Non-pigmented ciliary epithelial cell (primary cell): ENCODE measurements around the gene ACAA2.
"Not testable (repeated sequence)": the region's sequence is repeated elsewhere in the genome, so short reads cannot be mapped to it uniquely, and the experiment has no call there.

Experiments
- DNase-seq: peaks from one replicate; pipeline ENCODE4 v3.0.0-alpha.2; 2010; ENCODE audit warnings: low read depth

Gene ACAA2

GRCh38 chr18:49844903-49845302 lies 31.6 kb upstream of the ACAA2 start:
- DNase-seq = no peak

GRCh38 chr18:49843778-49844625 lies 30.7 kb upstream of the ACAA2 start:
- DNase-seq = no peak

DNA sequence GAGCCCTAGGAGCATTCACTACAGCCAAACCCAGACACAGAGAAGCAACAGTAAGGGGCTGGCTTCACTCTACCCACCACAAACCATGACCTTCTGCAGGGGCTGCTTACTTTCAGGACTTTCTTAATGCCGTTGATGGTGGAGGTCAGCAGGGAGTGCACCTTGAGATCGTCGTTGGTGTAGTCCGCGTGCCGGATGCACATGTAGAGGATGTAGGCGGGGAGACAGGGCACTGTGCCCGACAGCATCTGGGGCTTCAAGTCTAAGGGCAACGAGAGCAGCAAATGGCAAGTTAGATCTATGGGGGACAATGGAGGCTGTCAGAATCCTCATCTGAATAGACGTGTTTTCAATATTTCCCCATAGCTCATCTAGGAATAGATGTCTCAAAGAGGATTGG lies 29.8 kb upstream of the ACAA2 start:
- no peak for DNase-seq

DNA sequence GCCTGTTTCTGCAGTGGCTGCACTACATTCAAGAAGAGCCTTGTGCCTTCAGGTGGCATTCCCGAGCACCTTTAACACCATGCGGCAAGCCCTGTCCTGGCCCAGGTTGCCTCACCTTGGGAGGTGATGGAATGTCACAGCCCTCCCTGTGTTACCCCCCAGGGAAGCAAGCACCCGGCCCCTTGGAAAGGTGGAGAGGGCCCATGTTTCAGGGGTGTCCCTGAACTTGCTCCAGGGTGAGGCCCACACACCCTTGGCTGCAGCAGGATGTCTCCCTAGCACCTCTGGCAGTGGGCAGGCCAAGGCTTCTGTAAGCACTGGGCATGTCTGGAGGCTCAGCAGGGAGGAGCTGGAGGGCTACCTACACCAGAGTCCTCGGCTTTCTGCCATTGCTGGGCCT lies 29.3 kb upstream of the ACAA2 start:
- no peak for DNase-seq

GRCh38 chr18:49841236-49842217 lies 28.2 kb upstream of the ACAA2 start:
- no peak for DNase-seq

GRCh38 chr18:49839012-49839411 lies 25.7 kb upstream of the ACAA2 start:
- DNase-seq = peak; percentile 59

DNA sequence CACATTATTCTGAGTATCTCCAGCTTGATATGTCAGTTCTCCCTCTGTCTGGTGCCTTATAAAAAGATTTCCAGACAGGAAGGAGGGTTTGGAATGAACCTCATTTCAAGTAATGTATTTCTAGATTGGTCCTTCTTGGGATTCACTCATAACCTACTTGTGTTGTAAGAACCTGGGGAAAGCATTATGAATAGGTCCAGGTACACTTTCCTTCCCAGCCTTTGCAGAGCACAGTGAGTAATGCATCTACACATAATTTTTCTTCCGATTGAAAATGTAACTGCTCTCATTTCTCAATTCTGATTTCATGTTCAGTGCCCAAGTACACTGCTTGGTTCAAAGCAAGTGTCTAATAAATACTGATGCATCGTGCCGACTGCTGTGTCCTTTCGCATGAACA lies 25.0 kb upstream of the ACAA2 start:
- DNase-seq = no peak

DNA sequence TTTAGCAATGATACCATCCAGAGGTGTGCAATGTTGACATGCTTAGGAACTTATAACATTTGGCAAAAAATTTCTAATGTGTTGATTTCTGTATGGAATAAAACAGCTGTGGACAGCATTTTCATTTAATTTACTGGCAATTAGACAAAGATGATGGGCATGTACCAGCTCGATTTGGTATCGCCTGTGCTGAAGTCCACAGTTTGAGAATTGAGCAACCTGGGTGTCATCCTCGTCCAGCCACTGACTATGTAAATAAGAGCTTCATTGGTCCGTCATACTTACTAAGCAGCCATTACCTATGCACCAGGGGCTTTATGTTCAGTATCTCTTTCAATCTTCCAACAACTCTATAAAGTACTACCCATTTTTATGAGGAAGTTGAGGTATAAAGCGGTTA lies 24.6 kb upstream of the ACAA2 start:
- no peak for DNase-seq

DNA sequence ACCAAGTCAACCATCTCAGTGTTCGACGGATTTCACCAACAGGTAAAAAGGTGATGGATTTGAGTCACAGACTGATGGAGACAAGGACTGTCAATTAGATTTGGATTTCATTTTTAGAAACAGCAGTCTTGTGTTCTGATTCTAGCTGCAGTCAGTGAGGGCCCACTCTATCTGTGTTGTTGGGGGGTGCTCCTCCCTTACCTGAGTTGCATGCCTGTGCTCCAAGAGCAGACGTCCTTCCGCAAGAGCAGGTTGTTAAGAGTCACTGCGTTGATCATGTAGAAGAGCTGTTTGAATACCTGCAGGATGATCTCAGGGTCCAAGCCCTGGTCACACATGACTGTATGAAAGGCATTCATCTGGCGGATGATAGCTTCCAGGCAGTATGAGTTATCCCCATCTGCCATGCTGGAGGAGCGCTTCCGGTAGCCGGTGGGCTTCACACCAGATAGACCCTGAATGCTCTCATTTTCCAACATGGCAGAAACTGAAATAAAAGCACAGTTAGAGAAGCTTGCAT lies 24.0 kb upstream of the ACAA2 start:
- DNase-seq = not testable (repeated sequence)

DNA sequence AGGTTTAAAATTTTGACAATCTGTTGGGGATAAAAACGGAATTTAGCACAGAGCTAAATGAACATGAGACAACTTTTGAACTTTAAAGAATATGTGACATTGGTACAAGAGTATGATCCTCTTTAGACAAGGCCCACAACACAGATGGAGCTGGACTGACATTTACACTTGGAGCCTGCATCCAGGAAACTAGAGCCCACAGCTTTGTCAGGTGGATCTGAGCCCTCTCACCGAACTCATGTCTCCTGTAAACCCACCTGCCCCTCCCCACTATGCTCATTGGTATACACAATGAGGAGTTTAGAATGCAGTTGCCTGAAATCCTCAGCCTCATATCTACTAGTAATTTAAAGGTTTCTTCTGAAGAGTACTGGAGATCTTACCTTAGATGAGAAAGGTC lies 22.1 kb upstream of the ACAA2 start:
- DNase-seq = no peak

- DNase-seq = no peak
Observed at GRCh38 chr18:49834258-49834657, 20.9 kb upstream of the ACAA2 start.

DNA sequence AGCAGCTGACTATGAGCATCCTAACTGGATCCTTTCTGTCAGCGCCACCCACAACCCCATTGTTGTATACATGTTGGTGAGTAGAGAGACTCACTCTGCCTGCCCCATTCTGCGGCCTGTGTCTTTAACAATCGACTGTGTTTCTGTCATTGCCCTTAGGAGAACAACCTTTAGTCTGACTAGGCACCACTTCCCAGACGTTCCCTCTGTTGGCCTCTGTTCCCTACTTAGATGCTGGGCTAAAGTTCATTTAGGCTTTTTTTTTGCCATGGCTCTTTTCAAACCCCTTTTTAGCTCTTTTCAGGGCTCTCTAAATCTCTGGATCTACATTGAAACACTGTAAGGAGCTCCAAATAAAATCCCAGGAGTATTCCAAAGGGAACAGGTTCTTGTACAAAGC lies 20.5 kb upstream of the ACAA2 start:
- DNase-seq = no peak

GRCh38 chr18:49832221-49832647 lies 18.9 kb upstream of the ACAA2 start:
- no peak for DNase-seq

DNA sequence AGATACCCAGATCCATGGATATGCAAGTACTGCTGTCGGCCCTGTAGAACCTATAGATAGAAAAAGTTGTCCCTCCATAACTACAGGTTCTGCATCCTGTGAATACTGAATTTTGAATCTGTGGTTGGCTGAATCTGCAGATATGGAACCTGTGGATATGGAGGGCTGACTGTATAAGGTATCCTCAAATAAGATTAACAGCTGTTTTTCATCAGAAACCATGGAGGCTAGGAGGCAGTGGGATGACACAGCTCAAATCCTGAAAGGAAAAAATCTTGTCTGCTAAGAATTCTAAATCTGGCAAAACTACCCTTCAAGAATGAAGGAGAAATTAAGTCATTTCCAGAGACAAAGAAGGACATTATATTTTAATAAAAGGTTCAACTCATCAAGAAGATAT lies 14.7 kb upstream of the ACAA2 start:
- no peak for DNase-seq

DNA sequence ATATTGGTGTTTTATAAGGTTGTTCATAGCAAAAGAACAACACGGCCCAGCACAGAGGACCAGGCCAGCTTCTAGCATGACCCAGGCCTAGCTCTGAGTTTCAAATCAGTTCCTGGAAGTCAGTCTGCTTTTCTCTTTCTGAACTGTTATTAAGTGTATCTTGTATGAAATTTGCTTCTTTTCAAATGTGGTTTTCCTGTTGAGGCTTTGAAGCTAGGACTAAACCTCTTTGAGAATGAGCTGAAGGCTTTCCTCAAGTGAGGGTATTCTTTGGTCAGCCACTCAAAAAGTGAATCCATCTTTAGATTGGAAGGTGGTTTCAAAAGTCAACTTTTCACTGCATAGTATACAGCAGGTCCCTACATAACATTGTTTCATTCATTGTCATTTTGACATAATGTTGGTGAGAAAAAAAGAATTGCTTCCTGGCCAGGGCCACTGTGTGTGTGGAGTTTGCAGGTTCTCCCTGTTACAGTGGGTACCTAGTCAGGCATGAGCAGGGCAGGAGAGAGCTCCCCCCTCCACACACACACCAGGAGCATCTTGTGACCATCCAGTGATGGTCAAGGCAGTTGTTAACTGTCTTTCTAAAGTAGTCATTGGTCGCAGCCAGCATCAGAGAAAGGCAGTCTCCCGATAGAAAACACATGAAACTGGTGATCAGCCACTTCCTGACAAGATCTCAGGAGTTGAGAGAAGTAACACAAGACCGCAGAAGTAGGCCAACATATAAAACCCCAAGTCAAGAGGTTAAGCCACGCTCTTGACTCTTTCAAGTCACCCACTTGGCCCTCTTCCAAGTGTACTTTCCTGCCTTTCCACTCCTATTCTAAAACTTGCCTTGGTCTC lies 6.7 kb upstream of the ACAA2 start:
- no peak for DNase-seq

DNA sequence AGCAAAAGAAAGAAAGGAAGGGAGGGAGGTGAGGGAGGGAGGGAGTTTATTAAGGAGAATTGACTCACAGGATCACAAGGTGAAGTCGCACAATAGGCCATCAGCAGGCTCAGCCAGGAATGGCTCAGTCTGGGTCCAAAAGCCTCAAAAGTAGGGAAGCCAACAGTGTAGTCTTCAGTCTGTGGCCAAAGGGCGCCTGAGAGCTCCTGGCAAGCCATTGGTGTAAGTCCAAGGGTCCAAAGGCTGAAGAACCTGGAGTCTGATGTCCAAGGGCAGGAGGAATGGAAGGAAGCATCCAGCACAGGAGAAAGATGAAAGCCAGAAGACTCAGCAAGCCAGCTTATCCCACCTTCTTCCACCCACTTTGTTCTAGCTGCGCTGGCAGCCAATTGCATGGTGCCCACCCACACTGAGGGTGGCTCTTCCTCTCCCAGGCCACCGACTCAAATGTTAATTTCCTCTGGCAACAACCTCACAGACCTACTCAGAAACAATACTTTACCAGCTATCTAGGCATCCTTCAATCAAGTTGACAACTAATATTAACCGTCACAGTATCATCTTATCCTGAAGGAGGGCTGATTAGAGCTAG lies 5.8 kb upstream of the ACAA2 start:
- DNase-seq = no peak

DNA sequence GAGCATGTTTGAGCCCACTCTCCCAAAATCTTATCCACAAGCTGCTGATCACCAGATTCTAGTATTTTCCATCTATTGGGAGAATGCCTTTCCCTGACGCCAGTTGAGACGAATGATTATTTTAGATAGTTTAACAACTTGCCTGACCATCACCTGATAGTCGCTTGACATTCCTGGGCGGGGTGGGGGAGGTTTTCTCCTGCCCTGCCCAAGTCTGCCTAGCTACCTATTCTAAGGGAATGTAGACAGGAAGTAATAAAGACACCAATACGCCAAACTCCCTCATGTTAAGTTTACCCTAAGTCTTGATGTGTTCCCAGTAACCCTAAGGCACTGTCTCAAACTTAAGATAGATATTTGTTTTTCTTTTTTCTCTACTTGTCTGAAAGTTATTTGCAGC lies 4.6 kb upstream of the ACAA2 start:
- DNase-seq = no peak

DNA sequence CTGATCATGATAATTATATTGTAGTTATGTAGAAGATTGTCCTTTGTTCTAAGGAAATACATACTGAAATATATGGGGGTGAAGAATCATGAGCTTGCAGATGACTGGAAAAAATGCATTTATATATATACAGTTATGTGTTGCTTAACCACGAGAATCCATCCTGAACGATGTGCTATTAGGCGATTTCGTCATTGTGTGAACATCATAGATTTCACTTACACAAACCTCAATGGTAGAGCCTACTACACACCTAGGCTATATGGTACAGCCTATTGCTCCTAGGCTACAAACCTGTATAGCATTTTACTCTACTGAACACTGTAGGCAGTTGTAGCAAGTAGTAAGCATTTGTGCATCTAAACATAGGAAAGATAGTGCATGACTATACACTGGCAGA lies 2.6 kb upstream of the ACAA2 start:
- no peak for DNase-seq

DNA sequence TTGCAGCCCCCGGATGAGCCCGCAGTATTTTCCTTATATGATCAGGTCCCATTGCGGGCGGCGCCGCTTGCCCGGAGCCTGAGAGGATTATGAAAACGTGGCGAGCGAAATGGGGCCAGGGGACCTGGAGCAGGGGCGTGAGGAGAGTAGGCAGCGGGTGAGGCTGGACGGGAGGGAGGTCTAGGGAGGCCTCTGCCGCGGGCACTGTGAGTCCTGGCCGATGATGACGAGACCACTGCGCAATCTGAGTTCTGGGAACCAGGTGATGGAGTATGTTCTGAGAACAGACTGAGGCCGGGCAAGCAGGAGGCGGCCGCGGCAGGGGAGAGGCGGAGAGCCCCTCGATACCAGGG lies 790 bp upstream of the ACAA2 start:
- no peak for DNase-seq

DNA sequence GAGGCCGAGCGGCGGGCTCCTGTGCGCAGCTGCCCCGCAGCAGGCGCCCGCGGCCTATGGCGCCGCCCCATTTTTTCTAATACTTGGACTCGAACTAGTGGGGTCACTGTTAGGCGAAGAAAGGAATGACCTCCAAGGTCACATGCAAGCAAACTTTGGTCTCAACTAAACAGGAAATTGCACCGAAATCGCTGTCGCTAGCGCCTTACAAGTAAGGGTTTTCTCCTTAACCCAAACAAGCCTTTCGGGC lies 339 bp downstream of the ACAA2 start:
- DNase-seq = no peak

- DNase-seq = no peak
Observed at GRCh38 chr18:49812286-49813068, 856 bp downstream of the ACAA2 start.
